Measurements from ENCODE around the gene COL19A1.

COL19A1 gene

DNA sequence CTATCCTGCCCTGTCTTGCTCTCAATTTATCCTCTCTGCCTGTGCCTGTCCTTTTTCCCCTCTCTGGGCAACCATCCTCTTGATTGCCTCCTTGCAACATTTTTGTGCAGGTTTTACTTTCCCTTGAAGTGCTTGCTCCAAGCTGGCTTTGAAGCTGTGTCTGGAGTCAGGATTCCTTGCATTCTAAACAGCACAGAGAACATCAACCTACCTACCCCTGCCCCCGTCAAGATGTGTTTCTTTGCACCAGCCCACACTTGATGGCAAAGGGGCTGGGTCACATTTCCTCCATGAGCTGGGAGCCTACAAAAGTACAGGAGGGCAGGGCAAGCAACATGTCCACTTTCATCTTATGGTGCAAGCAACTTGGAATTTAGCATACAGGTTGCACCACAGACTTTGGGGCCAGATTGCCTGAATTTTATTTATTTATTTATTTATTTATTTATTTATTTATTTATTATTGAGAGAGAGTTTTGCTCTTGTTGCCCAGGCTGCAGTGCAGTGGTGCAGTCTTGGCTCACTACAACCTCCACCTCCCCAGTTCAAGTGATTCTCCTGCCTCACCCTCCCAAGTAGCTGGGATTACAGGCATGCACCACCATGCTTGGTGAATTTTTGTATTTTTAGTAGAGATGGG is 206.3 kb downstream of the COL19A1 start:
- DNase-seq: no peak

DNA sequence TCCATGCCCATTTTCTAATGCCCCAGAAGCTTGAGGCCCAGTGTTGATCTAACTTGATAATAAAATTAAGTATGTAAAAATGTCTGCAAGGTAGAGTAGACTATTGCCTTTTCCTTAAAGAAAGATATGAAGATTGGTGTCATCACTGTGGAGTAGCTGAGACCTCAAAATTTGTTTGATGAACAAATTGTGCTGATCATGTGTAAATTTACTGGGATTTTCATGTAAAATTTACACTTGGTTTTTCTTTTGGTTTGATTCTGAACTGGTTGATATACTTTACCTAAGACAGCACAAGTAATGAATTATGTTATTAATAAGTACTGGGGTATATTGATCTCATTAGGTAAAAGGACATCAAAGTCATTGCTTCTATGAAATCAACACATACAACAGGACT is 207.3 kb downstream of the COL19A1 start:
- no peak for DNase-seq

DNA sequence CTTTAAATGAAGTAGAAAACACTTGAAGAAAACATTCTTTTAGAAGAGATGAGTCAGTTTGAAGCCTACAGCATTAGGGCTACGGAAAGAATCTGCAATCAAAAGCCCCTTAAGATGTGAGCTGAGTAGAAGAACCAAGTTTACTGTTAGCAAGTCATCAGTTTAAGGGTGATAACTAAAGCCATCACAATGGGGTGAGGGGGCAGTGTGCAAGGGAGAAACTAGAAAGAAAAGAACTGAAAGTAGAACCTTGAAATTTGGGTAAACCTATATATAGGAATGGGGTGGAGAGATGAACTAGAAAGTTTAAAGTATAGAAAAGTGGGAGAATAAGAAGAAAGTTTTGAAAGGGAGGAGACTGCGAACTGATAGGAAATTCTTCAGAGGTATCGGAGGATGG is 212.9 kb downstream of the COL19A1 start:
- DNase-seq: no peak

DNA sequence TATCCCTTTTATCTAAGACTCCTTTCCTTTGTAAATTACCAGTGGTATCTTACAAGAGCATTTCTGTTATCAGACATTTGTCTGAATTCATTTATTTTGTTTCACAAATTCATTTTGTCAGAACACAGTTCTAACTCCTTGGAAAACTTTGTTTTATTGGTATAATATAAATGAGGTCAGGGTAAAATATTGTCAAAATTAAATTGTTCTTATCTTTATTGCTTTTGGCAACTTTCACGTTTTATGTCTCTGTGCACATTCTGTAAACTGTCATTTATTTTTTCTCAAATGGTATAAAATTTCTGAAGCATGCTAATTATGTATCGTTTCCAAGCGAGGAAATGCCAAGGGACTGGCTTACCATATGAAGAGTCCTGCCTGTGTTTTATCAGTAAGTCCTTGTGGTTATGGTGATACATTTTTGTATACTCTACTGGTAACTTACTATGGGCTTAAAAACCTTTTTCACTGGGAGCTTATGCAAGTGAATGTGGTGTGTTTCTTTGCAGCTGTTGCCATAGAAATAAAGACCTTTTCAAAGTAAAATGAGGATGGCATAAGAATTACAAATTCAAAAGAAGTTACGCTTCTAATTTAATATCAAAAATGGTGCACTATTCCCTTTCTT is 214.2 kb downstream of the COL19A1 start:
- DNase-seq: peak; percentile 60

DNA sequence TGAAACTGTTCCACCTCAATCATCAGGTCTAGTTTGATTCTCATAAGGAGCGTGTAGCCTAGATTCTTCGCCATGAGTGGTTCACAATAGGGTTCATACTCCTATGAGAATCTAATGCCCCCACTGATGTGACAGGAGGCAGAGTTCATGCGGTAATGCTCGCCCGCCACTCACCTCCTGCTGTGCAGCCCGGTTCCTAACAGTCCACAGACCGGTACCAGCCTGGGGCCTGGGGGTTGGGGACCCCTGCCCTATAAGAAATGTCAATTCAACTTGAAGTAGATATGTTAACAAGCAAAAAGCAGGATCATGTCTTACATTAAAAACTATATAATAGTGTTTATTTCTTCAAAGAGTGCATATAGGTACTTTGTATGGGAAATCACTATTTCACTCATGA is 216.5 kb downstream of the COL19A1 start:
- no peak for DNase-seq

DNA sequence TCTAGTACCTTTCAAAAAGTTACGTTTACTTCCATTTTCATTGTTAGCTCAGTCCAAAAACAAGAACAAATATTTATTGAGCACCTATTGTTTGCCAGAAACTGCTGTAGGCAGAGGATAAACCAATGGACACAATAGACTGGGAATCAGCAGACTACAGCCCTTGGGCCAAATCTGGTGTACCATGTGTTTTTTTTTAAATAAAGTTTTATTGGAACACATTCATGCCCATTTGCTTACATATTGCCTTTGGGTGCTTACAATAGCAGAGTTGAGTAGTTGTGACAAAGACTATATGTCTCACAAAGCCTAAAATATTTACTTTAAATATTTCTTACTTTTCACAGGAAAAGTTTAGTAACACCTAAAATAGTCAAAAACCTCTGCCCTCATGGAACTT is 220.4 kb downstream of the COL19A1 start:
- no peak for DNase-seq

DNA sequence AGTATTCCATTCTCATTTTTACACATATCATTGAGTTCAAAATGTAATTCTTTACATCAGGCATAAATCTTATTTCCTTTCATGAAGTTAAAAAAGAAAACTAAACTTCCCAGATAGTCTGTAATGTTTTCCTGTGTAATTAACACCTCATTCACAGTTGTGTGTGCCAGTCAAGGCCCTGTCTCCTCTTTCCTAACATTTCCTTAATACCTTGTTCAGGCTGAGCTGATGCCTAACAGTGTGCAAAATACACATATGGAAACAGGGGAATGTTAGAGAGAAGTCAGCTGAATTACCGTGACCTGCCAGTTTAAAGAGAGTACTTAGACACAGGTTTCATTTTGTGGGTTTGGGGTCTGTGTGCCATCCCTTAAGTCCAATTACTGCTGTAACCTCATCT is 227.8 kb downstream of the COL19A1 start:
- no peak for DNase-seq

DNA sequence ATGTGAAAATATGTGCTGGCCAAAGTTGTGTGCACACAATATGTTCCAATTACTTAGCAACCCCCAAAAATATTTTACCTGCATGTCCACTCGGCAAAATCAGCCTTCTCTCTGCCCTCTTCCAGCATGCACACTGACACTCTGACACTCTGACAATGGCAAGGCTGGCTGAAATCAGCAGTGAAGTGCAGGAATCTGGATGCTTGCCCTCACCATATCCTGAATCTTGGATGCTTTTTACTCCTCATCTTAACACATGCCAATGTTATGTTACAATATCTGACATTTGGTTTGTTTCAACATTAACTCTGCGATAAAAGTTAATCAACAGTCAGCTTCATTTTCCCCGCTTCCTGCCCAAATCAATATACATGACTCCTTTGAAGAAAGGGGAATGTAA is 233.4 kb downstream of the COL19A1 start:
- no peak for DNase-seq

DNA sequence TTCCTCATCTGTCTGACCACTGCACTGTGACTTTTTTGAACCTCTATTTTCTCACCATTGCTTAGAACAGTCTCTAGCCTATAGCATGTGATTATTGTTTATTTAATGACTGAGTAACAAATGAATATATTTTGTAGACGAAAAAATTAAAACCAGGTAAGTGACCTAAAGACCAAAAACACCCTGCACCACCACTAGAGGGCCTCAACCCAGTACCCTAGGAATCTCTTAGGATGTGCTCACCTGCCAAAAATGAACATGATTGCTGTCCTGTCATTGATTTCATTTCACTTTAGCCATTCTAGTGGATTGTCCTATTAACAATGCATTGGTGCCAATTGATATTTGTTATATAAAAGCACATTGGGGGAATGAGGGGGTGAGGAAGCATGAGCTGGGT is 237.4 kb downstream of the COL19A1 start:
- peak; percentile 14 for DNase-seq

DNA sequence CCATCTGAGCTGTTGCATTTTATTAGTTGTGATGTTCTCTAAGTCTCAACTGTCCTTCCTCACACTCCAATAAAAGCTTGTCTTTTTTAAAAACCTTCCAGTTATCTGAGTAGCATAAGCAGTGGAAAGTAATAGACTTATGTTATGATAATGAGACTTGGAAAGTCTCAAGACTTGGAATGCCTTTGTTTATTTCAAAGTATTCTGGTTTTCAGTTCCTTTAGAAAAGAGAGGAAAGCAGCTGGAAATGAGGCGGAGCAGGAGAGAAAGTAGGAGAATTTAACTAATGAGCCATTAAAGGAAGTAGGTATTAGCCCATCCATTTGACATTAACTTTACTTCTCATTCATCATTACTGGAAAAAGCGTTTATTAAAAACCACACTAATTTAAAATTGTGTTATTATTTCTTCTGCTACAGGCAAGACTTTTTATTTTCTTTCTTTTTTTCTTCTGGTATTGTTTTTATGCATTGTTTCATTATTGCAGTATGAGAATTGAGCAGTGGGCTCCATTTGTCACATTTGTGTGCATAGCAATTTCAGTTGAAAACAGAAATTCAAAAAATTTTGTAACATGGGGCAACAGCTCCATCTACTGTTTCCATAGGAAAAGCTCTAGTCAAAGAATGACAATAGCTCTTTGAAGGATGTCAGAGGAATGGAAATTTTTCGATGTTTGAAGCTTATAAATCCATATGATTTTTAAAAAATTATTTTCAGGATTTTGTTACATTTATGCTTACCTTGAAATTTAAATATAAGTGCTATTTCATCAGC is 241.7 kb downstream of the COL19A1 start:
- peak; percentile 83 for DNase-seq

DNA sequence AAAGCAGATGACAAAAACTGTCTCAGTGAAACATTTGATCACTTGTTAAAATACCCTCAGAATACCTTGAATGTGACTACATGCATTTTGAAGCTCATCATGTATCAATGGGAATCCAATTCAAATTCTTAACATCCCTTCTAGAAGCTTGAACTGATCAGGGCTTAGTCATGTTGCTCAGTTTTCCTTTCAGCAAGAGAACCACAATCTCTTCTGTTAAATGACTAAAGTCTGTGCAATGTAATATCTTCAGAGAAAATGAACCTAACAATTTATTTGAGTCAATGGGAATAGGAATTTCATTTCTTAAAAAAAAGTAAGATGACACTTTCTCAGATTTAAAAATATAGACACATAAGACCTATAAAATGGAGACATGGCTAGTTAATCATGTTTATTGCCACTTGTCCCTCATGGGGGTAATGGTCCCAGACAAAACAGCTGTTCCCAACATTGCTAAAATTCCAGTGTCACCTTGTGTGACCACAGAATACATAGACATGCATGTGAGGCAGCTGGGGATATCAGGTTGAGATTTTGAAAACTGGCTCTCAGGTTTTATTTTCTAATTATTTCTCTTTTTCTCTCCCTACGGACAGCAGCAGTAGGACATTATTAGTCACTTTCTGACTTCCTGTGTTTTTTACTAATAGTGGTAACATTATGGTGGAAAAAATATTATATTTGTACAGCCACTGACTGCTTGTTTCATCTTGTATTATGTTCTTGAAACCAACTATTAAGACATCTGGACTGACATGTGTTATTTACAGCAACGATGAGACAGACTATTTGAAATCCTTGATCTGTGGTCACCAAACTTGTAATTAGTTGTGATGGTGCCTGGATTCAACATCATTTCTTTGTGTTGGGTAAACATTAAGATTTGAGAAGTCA is 244.0 kb downstream of the COL19A1 start:
- no peak for DNase-seq

DNA sequence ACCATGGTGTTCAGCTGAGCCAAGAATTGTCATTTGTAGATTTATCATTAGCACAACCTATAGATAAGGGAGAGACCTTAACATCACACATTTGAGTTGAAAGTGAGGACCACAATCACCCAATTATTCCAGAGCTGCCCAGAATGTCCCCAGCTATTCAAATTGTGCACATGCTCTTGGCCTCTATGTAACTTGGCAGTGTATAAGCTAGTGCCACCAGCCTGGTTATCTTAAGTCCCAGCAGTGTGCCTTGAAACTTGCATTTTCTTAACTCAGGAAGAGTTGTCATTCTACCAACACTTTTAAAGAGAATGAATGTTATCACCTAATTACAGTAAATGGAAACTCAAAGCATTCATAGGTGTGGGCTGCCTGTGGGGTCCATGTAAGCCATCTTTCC is 245.4 kb downstream of the COL19A1 start:
- no peak for DNase-seq

DNA sequence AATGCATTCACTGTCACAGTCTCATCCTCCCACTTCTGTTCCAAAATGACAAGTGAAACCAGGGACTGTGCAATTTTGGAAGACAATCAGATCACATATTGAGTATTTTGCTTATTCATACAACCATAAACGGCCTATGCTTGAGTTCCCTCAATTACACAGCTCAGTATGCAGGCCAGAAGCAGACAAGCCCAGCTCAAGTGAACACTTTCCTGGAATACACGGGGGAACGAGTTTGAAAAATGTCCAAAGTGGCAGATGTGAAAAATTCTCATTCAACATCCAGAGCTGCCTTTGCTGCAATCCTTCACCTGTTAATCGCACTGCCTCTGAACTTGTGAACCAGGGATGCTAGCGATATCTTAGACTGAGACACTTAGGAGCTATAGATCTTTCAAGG is 246.4 kb downstream of the COL19A1 start:
- DNase-seq: no peak

DNA sequence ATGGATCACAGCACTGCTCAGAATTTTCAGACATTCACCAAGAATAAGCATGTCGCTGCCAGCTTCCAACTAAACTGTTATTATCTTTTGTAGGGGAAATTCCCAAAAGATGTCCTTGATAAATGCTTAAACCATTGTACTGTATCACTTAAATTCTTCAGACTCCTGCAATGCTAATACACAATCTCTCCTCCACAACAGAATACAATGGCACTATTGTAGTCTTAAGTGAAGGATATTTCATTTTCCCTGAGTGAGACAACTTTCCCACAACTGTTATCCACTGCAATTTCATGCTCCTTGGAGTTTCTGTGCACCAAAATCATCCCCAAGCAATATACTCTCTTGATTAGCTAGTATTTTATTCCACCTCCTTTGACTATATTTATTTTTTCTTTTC is 246.8 kb downstream of the COL19A1 start:
- no peak for DNase-seq

DNA sequence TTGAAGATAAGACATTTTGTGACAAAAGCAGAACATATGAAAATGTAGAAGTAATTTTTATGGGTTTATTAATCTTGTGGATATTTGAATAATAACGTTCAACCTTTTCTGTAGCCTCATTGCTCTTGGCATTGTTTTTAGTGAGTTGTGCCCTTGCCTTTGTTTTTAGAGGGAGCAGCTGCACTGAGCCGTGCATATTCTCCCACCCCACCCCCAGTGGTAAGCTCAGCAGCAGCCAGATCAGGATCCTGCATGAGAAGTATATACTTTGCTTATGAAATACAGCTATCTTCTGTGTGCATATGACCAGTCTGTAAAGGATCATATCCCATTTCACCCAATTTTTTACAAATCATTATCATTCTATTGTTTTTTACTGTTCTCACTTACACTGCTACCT is 252.3 kb downstream of the COL19A1 start:
- DNase-seq: no peak

DNA sequence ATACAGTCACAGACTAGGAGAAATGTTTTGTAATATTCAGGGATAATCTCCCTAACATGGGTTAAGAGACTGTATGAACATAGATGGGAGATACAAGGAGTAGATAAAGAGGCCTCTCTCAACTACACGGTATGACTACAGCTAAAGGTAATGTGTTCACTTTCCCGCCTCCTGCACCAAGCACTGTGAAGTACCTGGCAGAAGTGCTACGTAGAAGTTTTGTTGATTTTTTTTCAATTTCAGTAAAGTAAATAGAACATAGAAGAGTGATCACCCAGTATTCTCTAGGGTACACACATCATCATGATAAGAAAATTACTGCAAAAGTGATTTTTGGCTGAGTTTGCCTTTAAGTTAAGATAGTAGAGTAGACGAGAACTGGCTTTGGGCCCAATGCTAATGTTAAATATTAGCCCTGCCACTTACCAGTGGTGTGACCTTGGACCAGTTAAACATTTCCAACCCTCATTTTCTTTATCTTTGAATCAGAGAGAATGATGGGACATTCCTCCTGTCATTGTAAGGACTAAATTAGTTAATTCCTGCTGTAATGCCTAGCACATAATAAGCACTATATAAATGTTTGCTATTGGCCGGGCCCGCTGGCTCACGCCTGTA is 253.0 kb downstream of the COL19A1 start:
- no peak for DNase-seq

DNA sequence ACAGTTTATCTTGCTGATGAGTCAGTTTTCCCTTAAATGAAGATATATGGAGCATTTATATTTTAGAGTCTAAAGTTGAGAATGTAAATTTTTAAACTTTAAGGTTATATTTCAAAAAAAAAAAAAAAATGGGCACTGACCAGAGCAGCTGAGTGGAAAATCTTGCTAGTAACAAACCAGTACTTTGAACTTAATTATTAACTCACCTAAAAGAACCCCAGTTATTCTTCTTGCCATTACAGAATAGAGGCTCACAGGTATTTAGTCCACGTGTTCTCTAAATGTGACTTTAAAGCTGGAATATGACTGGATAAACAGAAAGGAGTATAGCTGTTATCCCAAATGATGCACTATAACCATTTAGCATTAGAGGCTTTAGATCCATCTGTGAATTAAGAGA is 258.1 kb downstream of the COL19A1 start:
- DNase-seq: no peak

DNA sequence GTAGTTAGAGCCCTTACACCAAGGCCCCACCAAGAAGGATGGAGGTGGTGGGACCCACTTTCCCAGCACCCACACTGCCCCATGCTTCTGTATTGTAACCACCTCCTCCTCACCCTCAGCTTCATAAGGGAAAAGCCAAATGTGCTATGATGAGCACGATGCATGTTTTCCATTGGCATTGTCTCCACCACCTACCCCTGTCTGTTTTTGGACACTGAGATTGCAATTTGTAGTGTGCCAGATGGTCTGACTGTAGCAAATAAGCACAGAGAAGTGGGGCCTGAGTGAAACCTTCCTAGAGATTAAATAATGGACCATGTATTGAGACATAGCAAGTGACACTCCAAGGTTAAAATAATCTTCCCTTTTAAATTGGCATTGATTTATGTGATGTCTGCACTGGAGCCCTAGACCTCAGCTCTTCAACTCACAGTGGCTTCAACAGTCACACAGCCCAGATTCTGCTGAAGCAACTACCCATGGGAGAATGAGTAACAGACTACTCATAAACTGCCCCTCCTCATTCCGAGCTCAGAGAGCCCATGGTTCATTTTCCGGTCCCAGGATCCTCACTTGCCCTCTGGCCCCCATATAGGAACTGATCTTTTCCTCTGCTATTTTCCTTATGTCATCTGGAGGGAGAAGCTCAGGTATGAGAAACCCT is 258.7 kb downstream of the COL19A1 start:
- DNase-seq: no peak

DNA sequence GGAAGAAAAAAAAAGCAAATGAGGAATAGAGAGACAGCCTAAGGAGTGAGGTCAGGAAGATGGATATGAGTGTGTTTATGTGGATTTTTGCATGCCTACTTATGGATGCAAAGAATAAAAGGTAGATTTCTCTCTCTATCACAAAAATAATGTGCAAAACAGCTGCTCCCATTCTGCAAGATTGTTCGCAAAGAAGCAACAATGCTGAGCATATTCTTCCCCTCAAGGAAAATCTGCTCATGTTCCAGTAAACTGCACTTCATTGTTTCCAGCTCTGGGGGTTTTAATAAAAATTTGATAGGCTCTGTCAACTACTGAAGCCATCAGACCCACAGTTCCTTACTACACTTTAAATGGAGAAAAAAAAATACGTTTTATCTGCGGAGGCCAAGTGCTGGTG is 259.2 kb downstream of the COL19A1 start:
- no peak for DNase-seq

DNA sequence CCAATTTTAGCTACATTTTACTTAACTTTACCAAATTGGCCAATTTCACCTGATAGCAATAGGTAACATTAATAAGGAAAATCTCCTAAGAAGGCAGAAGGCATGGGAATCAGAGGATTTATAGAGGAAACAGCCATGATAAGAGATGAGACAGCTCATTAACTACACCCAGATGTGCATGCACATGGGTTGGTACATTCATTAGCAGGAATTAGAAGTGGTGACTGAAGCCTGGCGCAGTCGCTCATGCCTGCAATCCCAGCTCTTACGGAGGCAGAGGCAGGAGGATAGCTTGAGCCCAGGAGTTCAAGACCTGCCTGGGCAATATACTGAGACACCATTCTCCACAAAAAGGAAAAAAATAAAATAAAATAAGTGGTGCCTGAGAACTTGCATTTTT is 263.0 kb downstream of the COL19A1 start:
- no peak for DNase-seq

DNA sequence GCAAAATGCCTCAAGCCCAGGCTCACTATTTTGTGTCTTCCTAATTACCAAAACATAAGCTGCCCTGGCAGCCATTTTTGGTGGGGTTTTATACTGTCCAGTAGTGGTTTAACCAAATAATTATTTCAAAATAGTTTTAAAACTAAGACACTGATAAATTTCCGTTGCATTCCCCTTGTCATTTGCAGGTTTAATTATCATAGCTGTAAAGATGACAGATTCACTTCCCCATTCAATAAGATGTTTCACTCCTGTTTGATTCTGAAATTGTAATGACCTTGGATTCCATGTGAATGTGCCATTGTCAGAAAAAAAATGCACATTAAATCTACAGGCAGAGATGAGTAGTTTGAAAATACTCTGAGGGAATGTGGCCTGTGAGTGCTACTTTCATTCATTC is 264.5 kb downstream of the COL19A1 start:
- no peak for DNase-seq

DNA sequence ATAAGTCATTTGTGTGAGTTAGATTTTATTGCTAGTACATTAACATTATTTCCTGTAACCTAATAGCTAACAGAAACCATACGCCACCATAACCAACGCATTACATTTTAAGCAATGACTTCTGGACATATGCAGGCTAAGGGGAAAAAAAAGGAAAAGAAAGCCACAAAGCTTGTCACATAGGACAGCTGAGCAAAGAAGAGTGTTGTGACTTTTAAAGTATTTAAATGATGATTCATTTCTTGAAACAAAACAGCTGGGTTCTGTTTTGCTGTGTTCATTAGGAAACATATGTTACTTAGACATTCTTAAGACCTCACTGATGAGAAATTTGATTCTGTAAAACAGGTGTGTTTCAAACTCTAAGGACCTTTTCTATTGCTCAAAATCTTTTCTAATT is 265.2 kb downstream of the COL19A1 start:
- DNase-seq: no peak

All from OCI-M1 (cell line).